H9 (cell line): ENCODE results near the gene TCF4. TPM values are rescaled to one million over a fixed set of nuclear protein-coding genes. Genes with fewer than 3 reads are reported as not detected.

Experiments
- DNase-seq: peaks from one replicate; pipeline ENCODE4 v3.0.0-alpha.2; 2017
- H2AFZ ChIP-seq: one replicate; pipeline ENCODE4 v1.6.1; 2013; ENCODE audit warnings: mild to moderate bottlenecking, low read length, control low read depth, moderate library complexity
- H2AK5ac ChIP-seq: 2 replicates; pipeline ENCODE4 v1.6.1; 2013; ENCODE audit warnings: low read length, control low read depth, mixed read lengths; ENCODE audit not compliant: insufficient read length
- H2BK120ac ChIP-seq: one replicate; pipeline ENCODE4 v1.6.1; 2013; ENCODE audit warnings: low read depth, mild to moderate bottlenecking, low read length, control low read depth, inconsistent platforms; ENCODE audit not compliant: poor library complexity, severe bottlenecking
- H2BK12ac ChIP-seq: 2 replicates; pipeline ENCODE4 v1.6.1; 2013; ENCODE audit warnings: low read length, control low read depth, mixed read lengths, low read depth; ENCODE audit not compliant: insufficient read length
- H2BK15ac ChIP-seq: 2 replicates; pipeline ENCODE4 v1.6.1; 2013; ENCODE audit warnings: low read depth, low read length, control low read depth
- H2BK20ac ChIP-seq: one replicate; pipeline ENCODE4 v1.6.1; 2013; ENCODE audit warnings: low read depth, mild to moderate bottlenecking, low read length, control low read depth, inconsistent platforms; ENCODE audit not compliant: poor library complexity, severe bottlenecking
- H2BK5ac ChIP-seq: 2 replicates; pipeline ENCODE4 v1.6.1; 2013; ENCODE audit warnings: low read length, control low read depth, mixed read lengths; ENCODE audit not compliant: insufficient read length
- H3K14ac ChIP-seq: 2 replicates; pipeline ENCODE4 v1.6.1; 2013; ENCODE audit warnings: low read length, control low read depth; ENCODE audit not compliant: insufficient read depth
- H3K18ac ChIP-seq: 2 replicates; pipeline ENCODE4 v1.6.1; 2013; ENCODE audit warnings: low read depth, mild to moderate bottlenecking, mixed read lengths, low read length, control low read depth; ENCODE audit not compliant: insufficient read length
- H3K23ac ChIP-seq: 2 replicates; pipeline ENCODE4 v1.6.1; 2013; ENCODE audit warnings: low read length, control low read depth, mixed read lengths, low read depth; ENCODE audit not compliant: insufficient read length
- H3K23me2 ChIP-seq: 2 replicates; pipeline ENCODE4 v1.6.1; 2013; ENCODE audit warnings: low read depth, mild to moderate bottlenecking, mixed read lengths, low read length, control low read depth; ENCODE audit not compliant: insufficient read length, poor library complexity, severe bottlenecking
- H3K27ac ChIP-seq: 2 replicates; pipeline ENCODE4 v1.5.1; 2013; ENCODE audit warnings: low read length, control low read depth, mixed read lengths, low read depth; ENCODE audit not compliant: insufficient read length
- H3K27me3 ChIP-seq: 2 replicates; pipeline ENCODE4 v1.6.1; 2013; ENCODE audit warnings: low read length, control low read depth, inconsistent platforms; ENCODE audit not compliant: insufficient read depth
- H3K4ac ChIP-seq: 2 replicates; pipeline ENCODE4 v1.6.1; 2013; ENCODE audit warnings: low read depth, mild to moderate bottlenecking, control low read depth, inconsistent platforms, low read length, moderate library complexity
- H3K4me1 ChIP-seq: 2 replicates; pipeline ENCODE4 v1.6.1; 2013; ENCODE audit warnings: low read length, control low read depth, inconsistent platforms; ENCODE audit not compliant: insufficient read depth
- H3K4me2 ChIP-seq: 2 replicates; pipeline ENCODE4 v1.6.1; 2013; ENCODE audit warnings: low read length, control low read depth, mixed read lengths; ENCODE audit not compliant: insufficient read length, insufficient read depth
- H3K56ac ChIP-seq: 2 replicates; pipeline ENCODE4 v1.6.1; 2013; ENCODE audit warnings: low read depth, mild to moderate bottlenecking, mixed read lengths, low read length, control low read depth; ENCODE audit not compliant: insufficient read length
- H3K79me1 ChIP-seq: 2 replicates; pipeline ENCODE4 v1.6.1; 2013; ENCODE audit warnings: low read depth, mild to moderate bottlenecking, moderate library complexity, low read length, control low read depth, inconsistent platforms; ENCODE audit not compliant: insufficient read depth, poor library complexity, severe bottlenecking
- H3K79me2 ChIP-seq: 2 replicates; pipeline ENCODE4 v1.6.1; 2013; ENCODE audit warnings: low read length, control low read depth, inconsistent platforms; ENCODE audit not compliant: insufficient read depth
- H3K9ac ChIP-seq: 2 replicates; pipeline ENCODE4 v1.6.1; 2013; ENCODE audit warnings: low read length, control low read depth, mixed read lengths; ENCODE audit not compliant: insufficient read length; ENCODE audit errors: extremely low read depth
- H3K9me3 ChIP-seq: one replicate; pipeline ENCODE4 v1.6.1; 2013; ENCODE audit warnings: low read depth, low read length, inconsistent platforms; ENCODE audit not compliant: control insufficient read depth
- H3T11ph ChIP-seq: one replicate; pipeline ENCODE4 v1.6.1; 2013; ENCODE audit warnings: mild to moderate bottlenecking, low read length, control low read depth, inconsistent platforms
- H4K20me1 ChIP-seq: one replicate; pipeline ENCODE4 v1.6.1; 2013; ENCODE audit not compliant: control insufficient read depth, insufficient read length, insufficient read depth
- H4K5ac ChIP-seq: 2 replicates; pipeline ENCODE4 v1.6.1; 2013; ENCODE audit warnings: low read depth, mild to moderate bottlenecking, mixed read lengths, low read length, control low read depth; ENCODE audit not compliant: insufficient read length
- H4K8ac ChIP-seq: replicated peaks from 2 replicates; pipeline ENCODE4 v1.6.1; 2013; ENCODE audit warnings: low read length, control low read depth, mixed read lengths, low read depth; ENCODE audit not compliant: insufficient read length
- H4K91ac ChIP-seq: 2 replicates; pipeline ENCODE4 v1.6.1; 2013; ENCODE audit warnings: low read depth, mild to moderate bottlenecking, moderate library complexity, mixed read lengths, low read length, control low read depth; ENCODE audit not compliant: insufficient read length
- H3K27ac Mint-ChIP-seq, 3 experiments: 2 replicates in 2 of 3; 3 replicates in 1 of 3; pipeline ENCODE4 v1.8.0; 2020 to 2021; ENCODE audit warnings: mixed read lengths in 3 of 3, mild to moderate bottlenecking in 1 of 3, moderate library complexity in 1 of 3
- H3K27me3 Mint-ChIP-seq: 2 replicates; pipeline ENCODE4 v1.8.0; 2021; ENCODE audit warnings: low read depth, mild to moderate bottlenecking, moderate library complexity, mixed read lengths
- H3K36me3 Mint-ChIP-seq, 3 experiments: 2 replicates in 2 of 3; 3 replicates in 1 of 3; pipeline ENCODE4 v1.8.0; 2020 to 2021; ENCODE audit warnings: low read depth in 3 of 3, mixed read lengths in 3 of 3; ENCODE audit not compliant: insufficient read depth in 1 of 3
- H3K4me1 Mint-ChIP-seq, 2 experiments: 2 replicates each; pipeline ENCODE4 v1.8.0; 2020; ENCODE audit warnings: mixed read lengths in 2 of 2
- H3K4me3 Mint-ChIP-seq, 2 experiments: 2 replicates in 1 of 2; 3 replicates in 1 of 2; pipeline ENCODE4 v1.8.0; 2020 to 2021; ENCODE audit warnings: mild to moderate bottlenecking in 2 of 2, mixed read lengths in 2 of 2, moderate library complexity in 1 of 2
- H3K9me3 Mint-ChIP-seq, 2 experiments: 2 replicates in 1 of 2; 3 replicates in 1 of 2; pipeline ENCODE4 v1.8.0; 2020; ENCODE audit warnings: mild to moderate bottlenecking in 2 of 2, mixed read lengths in 2 of 2, moderate library complexity in 1 of 2
- WGBS: extraction: QIAGEN DNeasy Blood & Tissue Kit; methylation state at CpG from one replicate; pipeline ENCODE4 v1.1.7; 2013; ENCODE audit warnings: missing lambda C conversion rate, low lambda C conversion rate, mixed read lengths; ENCODE audit not compliant: insufficient read length; ENCODE audit errors: extremely low coverage; 5-methylcytosine and 5-hydroxymethylcytosine counted together
- total RNA-seq: library from RNA; stranded (reverse); gene quantifications from 2 replicates; pipeline ENCODE4 v1.2.1, GENCODE V29; 2021
- TF ChIP-seq, protein P1 (sequence below): fragments of 200-600 bp; sonication (generic); conservative IDR thresholded peaks from 3 replicates; pipeline ENCODE4 v1.8.0; 2021; ENCODE audit warnings: antibody characterized with exemption, mild to moderate bottlenecking

The TCF4 gene
- total RNA-seq, 1 experiment from 2014 or later, result 99.4 TPM

GRCh38 chr18:55228707-55229106 is 359.3 kb downstream of the TCF4 start:
- Histone ChIP-seq H3K79me2 (no peaks in the 10 kb centered on the region), H3K23ac (no peak overlapping the region), H2AFZ (no peak overlapping the region), H2BK120ac (no peak overlapping the region), H3K14ac (no peak overlapping the region), H3K27me3 (no peaks in the 10 kb centered on the region), H4K20me1 (no peaks in the 10 kb centered on the region), H3K23me2 (no peaks in the 10 kb centered on the region), H4K8ac (no peak overlapping the region), H3K56ac (no peak overlapping the region), H3K4me2 (no peak overlapping the region), H2BK12ac (no peak overlapping the region), H3K4me1 (no peaks in the 10 kb centered on the region), H4K5ac (no peak overlapping the region), H3K9me3 (no peaks in the 10 kb centered on the region), H2BK20ac (no peak overlapping the region), H2BK15ac (no peak overlapping the region), H2AK5ac (no peak overlapping the region), H3K18ac (no peak overlapping the region), H3K9ac (no peak overlapping the region), H4K91ac (no peak overlapping the region), H3K4ac (no peak overlapping the region), H3K79me1 (no peaks in the 10 kb centered on the region), H2BK5ac (no peak overlapping the region), H3K27ac (no peak overlapping the region), H3T11ph (no peak overlapping the region)
- Mint-ChIP-seq H3K27ac (peak overlapping the region in 2 of 3 experiments; percentile 27 to 88; a peak in 3 of 7 replicates), H3K4me1 (peaks cover 12 to 16% of the 10 kb centered on the region in 2 experiments), H3K27me3 (no peaks in the 10 kb centered on the region), H3K4me3 (no peak overlapping the region), H3K9me3 (no peaks in the 10 kb centered on the region), H3K36me3 (peaks cover 31 to 75% (median 70%) of the 10 kb centered on the region in 3 experiments; a peak in 6 of 7 replicates)
- TF ChIP-seq, protein P1, sequence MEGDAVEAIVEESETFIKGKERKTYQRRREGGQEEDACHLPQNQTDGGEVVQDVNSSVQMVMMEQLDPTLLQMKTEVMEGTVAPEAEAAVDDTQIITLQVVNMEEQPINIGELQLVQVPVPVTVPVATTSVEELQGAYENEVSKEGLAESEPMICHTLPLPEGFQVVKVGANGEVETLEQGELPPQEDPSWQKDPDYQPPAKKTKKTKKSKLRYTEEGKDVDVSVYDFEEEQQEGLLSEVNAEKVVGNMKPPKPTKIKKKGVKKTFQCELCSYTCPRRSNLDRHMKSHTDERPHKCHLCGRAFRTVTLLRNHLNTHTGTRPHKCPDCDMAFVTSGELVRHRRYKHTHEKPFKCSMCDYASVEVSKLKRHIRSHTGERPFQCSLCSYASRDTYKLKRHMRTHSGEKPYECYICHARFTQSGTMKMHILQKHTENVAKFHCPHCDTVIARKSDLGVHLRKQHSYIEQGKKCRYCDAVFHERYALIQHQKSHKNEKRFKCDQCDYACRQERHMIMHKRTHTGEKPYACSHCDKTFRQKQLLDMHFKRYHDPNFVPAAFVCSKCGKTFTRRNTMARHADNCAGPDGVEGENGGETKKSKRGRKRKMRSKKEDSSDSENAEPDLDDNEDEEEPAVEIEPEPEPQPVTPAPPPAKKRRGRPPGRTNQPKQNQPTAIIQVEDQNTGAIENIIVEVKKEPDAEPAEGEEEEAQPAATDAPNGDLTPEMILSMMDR, result no peak
- no CpG with 5 or more reads among the region's 15 CpGs for WGBS
- DNase-seq, result no peak
